Adrenal gland (tissue), 5 donors: ENCODE measurements around the gene PAEP.
"Not testable (repeated sequence)": the region's sequence is repeated elsewhere in the genome, so short reads cannot be mapped to it uniquely, and the experiment has no call there.

Source experiments
- POLR2A ChIP-seq, 2 donors: fragments of 450-650 bp; IDR thresholded peaks; one replicate each; pipeline ENCODE4 v1.6.1; 2017; ENCODE audit warnings: antibody characterized with exemption in 2 of 2, mild to moderate bottlenecking in 2 of 2, moderate library complexity in 1 of 2
- TF ChIP-seq, protein P1 (sequence below), 6 experiments: fragments of 450-650 bp in 4 of 6; fragments of 200-600 bp in 2 of 6; sonication (generic) in 1 of 6; IDR thresholded peaks; 1 replicate in 5 of 6; 2 replicates in 1 of 6; pipeline versions ENCODE4 v1.5.1 to v1.8.0; 2016 to 2021; ENCODE audit warnings: antibody characterized with exemption in 6 of 6, mild to moderate bottlenecking in 2 of 6, moderate library complexity in 1 of 6
- donor health status: DM: no; HTN: no; CAD: no.

DNA sequence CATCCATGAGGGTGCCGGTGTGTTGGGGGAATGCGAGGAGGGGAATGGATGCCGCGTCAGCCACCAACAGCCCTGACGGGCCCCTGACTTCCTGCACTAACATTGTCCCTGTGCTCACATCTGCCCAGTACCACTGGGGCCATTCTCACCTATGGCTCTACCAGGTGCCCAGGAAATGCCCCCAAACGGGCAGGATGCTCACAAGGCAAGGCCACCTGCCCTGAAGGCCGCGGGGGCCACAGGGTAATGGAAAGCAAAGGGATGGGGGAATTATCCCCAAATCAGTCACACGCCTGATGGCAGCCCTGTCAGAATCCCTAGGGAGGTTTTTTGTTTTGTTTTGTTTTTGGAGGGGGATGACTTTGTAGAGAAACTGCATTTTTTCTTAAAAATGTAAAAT lies 47.6 kb upstream of the PAEP start:
- TF ChIP-seq, protein P1, sequence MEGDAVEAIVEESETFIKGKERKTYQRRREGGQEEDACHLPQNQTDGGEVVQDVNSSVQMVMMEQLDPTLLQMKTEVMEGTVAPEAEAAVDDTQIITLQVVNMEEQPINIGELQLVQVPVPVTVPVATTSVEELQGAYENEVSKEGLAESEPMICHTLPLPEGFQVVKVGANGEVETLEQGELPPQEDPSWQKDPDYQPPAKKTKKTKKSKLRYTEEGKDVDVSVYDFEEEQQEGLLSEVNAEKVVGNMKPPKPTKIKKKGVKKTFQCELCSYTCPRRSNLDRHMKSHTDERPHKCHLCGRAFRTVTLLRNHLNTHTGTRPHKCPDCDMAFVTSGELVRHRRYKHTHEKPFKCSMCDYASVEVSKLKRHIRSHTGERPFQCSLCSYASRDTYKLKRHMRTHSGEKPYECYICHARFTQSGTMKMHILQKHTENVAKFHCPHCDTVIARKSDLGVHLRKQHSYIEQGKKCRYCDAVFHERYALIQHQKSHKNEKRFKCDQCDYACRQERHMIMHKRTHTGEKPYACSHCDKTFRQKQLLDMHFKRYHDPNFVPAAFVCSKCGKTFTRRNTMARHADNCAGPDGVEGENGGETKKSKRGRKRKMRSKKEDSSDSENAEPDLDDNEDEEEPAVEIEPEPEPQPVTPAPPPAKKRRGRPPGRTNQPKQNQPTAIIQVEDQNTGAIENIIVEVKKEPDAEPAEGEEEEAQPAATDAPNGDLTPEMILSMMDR (IDR thresholded peaks at IDR 0.05), result not testable (repeated sequence)
- not testable (repeated sequence) for TF ChIP-seq POLR2A (IDR thresholded peaks at IDR 0.05)
